SK-MEL-5 (cell line): ENCODE data around the gene RFNG. TPM values are rescaled to one million over a fixed set of nuclear protein-coding genes. Genes with fewer than 3 reads are reported as not detected.

Experiments used
- DNase-seq: peaks from one replicate; pipeline ENCODE4 v3.0.0-alpha.2; 2016; ENCODE audit warnings: low read depth, low spot score
- in situ Hi-C: cut with HindIII; loops from 2 replicates; pipeline ENCODE4 v1.10.0; 2016; ENCODE audit warnings: low sequenced_read_pairs, high pct_unique_total_duplicates, low pct_unique_long_range_greater_than_20kb
- total RNA-seq: library from RNA; depleted of rRNA; stranded (reverse); fragments of >200 nt; shearing (Covaris generic); gene quantifications from 2 replicates; pipeline ENCODE4 v1.2.3, GENCODE V29; 2014

The RFNG gene
- total RNA-seq, 1 experiment from 2014 or later = 29.3 TPM

DNA sequence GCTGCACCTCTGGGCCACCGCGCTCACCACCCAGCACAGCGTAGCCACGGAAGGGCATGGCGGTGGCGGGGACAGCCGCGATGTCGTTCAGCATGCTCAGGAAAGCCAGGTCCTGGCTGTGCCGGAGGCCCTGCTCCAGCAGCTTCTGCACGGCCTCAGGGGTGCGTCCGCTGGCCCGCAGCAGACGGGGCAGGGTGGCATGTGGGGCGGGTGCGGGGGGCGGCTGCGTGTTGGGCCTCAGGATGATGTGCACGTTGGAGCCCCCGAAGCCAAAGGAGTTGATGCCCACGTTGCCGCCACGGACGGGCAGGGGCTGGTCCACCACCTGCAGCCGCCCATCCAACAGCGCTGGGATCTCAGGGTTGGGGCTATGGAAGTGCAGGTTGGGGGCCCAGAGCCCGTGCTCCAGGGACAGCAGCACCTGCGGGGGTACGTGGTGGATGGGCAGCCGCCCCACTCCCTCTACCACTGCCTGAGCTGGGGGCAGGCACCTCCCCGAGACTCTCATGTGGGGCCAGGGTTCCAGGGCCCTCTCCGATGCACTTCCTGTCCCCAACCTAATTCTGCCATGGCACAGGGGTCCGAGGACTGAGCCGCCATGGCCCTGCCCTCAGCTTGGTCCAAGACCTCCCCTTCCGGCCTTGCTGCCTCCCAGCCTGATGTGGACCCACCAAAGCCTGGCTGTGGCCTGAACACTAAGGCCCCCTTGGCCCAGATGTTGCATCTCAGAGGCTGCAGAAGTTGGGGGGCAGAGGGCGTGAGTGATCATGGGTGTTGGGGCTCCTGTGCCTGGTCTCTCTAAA, 39.9 kb upstream of the RFNG start:
- DNase-seq = no peak
- in situ Hi-C loops = no loop called here

DNA sequence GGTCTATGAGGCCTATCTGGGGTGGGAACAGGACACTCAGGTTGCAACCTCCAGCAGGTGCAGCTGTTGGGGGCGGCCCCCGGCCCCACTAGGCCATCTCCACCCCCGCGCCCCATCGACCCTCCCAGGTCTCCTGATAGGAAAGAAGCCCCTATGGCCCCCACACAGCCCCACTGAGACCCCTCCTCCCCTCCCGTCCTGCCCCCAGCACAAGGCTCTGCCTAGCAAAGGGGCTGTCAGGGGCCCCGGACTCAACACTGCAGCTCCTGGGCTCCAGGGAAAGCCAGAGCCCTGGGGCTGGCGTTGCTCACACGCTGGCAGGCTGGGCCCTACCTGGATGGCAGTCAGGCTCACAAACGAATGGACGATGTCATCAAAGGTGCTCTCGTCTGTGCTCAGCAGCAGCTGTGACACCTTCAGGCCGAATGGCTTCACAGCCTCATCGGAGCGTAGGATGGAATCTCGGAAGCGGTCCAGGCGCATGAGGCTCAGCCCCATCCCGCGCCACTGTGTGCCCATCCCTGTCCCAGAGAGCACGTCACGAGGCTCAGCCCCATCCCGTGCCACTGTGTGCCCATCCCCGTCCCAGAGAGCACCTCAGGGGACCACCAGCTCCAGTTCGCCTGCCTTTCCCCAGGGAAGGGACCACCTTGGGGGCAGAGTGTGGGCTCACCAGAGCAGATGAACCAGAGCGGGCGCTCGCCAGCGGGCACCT, 39.1 kb upstream of the RFNG start:
- no peak for DNase-seq
- in situ Hi-C loops = no loop called here

DNA sequence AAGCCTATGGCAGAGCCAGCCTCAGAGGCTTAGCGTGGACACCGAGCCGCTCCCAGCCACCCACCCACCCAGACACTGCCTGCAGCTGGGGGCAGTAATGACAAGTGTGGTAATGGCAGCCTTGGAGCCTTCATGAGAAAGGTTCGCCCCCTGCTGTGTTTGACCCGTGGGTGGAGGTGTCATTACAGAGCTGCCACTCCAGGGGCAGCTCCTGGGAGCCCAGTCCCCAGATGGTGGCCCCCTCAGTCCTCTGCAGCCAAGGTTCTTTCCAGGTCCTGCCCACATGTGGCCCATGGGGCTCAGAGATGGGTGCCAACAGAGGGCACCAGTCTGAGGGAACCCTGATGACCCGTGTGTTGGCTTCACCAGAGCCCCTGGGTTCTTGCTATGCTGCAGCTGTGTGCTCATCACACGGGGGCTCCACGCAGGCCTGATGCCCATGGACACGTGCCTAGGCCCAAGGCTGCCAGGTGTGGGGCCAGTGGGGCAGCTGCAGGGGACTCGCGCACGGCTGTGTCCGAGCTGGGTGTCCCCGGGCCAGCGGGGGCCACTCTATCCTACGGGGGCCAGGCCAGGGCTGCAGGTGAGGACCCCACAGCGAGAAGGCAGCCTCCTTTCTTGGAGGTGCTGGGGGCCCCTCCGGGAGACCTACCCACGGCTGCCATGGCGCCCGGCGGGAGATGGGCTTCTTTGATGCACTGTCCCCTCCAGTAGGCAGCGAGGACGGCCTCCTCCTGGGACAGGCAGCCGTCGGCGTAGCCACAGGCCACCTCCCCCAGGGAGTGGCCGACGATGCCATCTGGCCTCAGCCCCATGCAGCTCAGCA, 38.3 kb upstream of the RFNG start:
- in situ Hi-C loops = no loop called here
- DNase-seq = no peak

DNA sequence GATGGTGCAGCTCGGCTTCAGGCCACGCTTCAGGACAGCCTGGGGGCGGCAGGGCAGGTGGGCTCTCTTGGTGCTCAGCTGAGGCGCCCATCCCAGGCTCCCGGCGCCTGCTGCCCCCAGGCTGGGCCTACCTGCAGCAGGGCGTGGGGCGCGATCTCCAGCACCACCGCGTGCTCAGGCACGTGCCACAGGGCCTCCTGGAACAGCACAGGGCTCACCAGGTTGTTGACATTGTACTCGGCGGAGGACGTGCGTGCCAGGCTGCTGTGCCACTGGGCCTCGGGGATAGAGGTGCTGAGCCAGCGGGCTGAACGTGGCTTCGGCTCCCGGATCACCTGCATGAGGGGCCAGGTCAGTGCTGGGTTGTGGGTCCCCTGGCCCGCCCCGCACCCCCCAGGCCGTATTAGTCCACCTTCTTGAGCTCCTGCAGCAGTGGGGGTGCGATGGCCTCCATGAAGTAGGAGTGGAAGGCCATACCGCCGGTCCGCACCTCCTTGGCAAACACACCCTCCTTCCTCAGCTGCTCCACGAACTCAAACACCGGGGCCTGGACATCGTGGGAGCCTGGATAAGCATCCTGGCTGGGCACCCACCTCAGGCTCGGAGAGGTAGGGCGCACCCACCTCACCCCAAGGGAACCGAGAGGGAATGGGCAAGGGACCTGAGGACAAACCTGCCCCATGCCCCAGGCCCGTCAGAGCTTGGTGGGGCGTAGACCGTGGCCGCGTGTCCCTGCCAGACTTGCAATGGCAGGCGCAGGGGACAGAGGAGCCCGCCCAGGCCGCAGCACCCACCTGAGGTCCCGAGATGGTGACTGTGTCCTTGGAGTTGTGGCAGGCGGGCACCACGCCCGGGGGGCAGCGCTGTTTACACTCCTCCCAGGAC, 37.5 kb upstream of the RFNG start:
- DNase-seq = no peak
- in situ Hi-C loops = no loop called here

DNA sequence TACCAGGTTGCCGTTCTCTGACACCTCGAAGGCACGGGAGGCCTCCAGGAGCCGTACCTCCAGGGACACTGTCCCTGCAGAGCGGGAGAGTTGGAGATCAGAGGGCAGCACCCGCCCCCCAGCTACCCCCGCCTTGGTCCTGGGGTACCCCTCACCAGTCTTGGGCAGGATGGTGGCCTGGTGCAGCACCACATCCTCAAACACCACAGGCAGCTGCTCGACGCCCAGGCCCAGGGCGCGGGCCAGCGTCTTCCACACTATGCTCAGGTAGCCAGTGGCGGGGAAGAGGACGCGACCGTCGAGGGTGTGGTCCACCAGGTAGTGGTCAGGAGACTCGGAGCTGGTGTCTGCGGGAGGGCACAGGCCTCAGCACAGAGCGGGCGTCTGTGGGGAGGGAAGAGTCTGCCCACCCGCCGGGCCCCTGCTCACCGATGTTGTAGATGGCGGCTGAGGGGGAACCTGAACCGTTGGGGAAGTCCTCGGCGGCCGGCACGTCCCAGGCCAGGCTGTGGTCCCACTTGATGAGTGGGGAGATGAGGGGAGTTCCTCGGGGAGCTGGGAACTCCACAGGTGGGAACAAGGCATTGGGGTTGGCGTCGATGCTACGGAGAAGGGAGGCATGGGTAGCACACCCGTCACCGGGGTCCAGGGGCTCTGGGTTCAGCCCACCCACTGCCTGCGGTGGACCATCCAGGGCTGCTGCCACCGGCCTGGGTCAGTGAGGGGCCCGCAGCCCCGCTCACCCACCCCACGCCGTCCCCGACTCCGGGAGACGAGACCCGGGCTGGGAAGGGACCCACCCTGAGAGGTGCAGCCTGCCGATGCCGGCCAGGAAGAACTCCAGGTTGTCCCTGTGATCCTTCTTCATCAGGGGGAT, 36.6 kb upstream of the RFNG start:
- DNase-seq = no peak
- in situ Hi-C loops = no loop called here

DNA sequence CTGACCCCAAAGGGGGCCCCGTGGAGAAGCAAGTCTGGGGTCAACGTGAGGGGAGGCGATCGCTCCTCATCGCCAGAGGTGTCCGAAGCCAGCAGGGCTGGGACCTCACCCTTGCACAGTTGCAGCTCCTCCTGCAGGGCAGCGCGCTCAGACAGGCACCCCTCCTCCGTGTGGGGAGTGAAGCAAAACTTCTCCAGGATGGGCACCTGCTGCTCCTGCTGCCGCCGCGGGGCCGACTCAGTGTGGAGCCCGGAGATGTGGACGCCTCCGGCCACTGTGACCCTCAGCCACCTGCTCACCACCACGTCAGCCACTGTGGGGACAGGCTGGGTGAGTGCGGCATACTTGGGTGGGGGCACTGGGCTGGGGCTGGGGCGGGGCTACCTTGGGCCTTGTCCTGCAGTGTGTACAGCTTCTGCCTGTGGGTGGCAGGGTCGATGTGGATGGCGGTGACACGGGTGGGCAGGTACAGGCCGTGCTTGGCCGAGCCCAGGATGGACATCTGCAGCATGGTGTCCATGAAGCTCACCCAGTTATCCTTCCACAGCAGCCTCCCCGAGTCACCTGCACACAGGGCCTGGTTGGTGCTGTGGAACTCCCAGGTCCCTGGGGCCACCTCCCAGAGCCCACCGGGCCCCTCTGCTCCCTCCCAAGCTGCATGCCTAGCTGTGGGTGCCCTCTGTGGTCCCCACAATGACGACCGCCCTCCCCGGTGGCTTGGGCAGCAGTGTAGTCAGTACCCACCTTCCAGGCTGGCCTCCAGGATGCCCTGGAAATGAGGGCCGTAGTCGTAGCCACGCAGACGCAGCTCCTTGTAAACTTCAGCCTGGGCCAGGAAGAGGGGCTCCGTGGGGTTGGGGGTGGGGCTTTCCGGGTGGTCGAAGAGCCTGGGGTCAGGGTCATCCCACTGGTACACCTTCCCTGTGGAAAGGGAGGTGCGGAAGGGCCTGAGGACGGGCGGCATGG, 35.6 kb upstream of the RFNG start:
- in situ Hi-C loops = no loop called here
- no peak for DNase-seq

DNA sequence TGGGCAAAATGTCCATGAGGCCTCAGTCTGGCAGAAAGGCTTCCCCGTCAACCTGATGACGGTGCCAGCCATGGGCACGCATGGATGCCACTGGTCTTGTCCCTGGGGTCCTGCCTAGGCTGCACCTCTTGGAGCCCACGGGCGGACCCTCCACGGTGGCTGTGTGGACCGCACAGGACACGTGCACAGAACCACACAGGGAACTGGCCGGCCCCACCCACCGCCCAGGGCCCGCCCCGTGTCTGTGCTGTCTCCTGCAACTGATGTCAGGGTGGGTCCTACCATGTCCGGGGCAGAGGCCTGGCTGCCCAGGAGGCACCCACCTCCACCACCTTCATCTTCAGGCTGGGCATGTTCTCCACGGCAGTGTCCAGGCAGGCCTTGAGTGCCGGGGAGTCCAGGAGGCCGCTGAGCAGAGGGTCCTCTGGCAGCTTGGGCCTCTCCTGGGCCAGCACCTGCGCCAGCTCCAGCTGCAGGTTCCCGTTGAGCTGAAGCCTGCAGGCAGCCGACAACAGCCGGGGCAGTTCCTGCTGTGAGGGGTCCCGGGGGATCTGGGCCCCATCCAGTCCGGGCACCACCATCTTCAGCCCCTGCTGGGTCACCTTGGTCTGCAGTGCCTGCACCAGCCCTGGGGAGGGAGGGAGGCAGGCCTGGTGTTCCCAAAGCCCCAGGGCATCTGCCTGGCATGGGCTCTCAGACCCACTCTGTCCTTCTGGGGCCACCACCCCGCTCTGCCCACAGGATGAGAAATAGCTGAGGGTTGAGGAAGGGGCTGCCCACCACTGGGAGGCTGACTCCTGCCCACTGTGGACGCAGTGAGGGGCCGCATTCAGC, 34.5 kb upstream of the RFNG start:
- in situ Hi-C loops = no loop called here
- DNase-seq = no peak

DNA sequence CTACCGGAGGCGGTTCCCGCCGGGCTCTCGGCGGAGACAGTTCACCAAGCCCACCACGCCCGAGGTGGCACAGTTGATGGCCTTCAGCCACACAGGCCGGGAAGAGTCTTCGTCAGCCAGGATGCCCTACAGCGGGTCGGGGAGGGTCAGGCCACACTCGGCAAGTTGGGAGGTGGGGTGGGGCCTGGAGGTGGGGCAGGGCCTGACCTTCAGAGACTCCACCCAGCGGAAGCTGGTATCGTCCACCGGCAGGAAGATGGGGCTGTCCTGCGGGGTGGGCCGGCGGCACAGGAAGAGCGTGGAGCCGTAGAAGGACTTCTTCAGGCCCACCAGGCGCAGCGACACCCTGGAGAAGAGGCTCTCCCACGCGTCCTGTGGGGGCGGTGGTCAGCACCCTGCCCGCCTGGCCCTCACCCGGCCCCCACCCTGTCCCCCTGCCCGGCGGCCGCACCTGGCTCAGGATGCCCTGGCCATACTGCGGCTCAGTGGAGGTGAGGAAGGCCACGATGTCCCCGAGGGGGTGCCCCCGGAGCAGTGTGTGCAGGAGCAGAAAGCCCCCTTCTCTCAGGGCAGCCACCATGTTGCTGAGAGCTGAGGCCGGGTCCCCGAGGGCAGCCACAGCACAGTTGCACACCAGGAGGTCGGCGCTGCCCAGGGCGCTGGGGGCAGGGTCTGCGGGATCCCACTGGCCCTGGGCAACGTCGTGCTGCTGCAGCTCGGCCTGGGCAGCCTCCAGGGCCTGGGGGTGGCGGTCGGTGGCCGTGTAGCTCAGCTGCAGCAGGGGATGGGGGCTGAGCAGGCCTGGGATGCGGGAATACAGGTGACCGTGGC, 33.6 kb upstream of the RFNG start:
- in situ Hi-C loops = no loop called here
- DNase-seq = no peak

DNA sequence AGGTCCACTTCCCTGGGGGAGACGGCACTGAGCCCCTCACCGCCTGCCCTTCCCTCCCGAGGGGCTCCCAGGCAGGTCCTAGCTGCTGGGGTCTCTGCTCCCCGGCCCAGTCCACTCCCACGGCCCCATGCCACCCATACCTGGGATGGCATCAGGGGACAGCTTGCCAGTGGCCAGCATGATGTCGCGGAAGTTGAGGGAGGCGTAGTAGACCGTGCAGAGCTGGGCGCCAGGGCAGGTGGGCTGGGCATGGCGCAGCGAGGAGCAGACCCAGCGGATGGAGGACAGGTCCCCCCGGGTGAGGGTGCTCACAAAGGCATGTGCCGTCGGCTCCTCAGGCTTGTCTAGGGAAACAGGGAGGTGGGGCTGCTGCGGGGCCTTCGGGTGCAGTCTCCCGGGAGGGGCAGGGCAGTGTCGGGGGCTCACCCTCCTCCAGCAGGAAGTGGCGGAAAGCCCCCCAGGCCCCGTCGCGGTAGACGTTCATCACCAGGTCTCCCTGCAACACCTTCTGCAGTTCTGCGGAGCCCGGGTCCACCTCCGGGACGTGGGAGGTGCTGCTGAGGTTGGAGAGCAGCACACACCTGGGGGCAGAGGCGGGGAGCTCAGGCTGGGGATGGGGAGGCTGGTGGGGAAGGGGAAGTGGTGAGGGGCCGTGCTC, 32.9 kb upstream of the RFNG start:
- no peak for DNase-seq
- in situ Hi-C loops = no loop called here

DNA sequence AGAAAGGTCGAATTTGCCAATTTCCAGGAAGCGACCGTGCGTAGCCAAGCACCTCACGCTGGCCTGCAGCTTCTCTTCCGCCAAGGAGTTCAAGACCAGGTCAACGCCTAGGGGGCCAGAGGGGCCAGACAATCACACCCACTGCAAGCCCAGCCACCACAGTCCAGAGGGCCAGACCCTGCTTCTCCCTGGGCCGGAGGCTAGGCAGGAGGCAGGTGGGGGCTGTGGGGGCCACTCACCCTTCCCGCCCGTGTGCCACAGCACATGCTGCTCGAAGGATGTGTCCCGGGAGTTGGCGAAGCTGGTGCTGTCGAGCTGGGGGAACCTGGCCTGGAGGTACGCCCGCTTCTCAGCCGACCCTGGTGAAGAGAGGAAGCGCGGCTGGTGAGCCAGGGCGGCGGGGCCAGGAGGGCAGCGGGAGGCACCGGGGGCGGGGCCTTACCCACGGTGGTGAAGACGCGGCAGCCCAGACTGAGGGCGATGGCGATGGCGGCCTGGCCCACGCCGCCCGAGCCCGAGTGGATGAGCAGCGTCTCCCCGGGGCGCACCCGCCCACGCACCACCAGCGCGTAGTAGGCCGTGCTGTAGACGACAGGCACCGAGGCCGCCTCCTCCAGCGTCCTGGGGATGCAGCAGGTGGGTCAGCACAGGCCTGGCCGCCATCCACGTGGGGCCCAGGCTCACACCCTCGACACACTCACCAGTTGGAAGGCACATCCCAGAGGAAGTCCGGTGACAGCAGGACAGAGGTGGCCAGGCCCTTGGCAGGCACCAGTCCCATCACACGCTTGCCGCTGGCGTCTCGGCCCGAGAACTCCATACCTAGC, 32.1 kb upstream of the RFNG start:
- in situ Hi-C loops = no loop called here

DNA sequence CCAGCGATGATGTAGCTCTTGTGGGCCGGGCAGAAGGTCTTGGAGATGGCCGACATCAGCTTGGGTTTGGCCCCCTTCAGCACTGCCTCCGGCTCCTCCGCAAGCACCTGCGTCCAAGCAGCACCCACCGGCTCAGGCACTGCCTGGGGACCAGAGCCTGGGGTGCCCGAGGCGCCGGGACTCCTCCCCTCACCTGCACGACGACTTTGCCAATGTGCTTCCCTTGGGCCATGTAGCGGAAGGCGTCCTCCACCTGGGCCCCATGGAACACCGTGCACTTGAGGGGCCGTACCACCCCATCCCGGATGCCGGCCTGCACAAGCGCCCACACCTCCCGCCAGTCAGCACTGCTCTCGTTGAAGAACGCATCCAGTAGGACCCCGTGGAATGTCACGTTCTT, 31.4 kb upstream of the RFNG start:
- in situ Hi-C loops = no loop called here
- no peak for DNase-seq

More for the DNA sequence above, 32.1 kb upstream of the RFNG start:
- DNase-seq = no peak

DNA sequence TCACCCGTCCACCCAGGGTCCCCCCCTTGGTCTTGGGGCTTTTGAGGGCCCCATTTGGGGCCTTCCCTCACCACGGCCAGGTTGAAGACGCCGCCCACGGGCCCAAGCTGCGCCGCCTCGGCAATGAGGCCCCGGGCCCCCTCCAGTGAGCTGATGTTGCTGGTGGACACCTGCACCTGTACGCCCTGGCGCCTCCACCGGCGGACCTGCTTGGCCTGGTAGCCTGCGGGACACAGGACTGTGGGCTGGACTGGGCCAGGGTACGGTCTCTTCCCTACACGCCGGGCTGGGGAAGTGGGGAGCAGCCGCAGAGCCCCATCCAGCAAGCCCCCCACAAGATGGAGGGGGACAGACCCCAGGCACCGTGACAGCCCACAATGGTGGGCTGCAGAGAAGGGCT, 30.8 kb upstream of the RFNG start:
- no peak for DNase-seq
- in situ Hi-C loops = no loop called here

DNA sequence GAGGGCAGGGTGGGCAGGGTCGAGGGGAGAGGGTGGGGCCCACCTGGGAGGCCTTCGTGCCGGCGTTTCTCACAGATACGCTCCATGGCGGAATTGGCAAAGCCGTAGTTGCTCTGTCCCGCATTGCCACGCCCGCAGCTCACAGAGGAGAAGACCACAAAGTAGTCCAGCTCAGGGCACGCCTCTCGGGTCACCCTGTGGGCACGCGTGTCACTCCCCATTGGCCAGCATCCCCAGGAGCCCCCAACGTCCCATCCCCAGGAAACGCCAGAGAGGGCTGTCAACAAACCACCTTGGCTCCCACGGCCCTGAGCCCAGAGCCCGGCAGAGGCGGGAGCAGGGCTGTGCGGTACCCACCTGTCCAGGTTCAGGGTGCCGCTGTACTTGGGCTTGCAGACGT, 30.4 kb upstream of the RFNG start:
- in situ Hi-C loops = no loop called here

More for the DNA sequence above, 30.4 kb upstream of the RFNG start:
- DNase-seq = no peak
